Tibial nerve (tissue), 4 donors: Measurements from ENCODE around the gene NTM. TPM values are rescaled to one million over a fixed set of nuclear protein-coding genes. Genes with fewer than 3 reads are reported as not detected.

Source experiments
- DNase-seq, 2 donors: peaks; one replicate each; pipeline ENCODE4 v3.0.0-alpha.2; 2019; ENCODE audit warnings: low spot score in 2 of 2
- H3K27ac ChIP-seq, 4 donors: fragments of 200-600 bp; sonication (generic) in 3 of 4; one replicate each; pipeline ENCODE4 v1.5.1; 2017 to 2019; ENCODE audit warnings: mild to moderate bottlenecking in 1 of 4
- H3K27me3 ChIP-seq, 2 donors: fragments of 200-600 bp; sonication (generic) in 1 of 2; one replicate each; pipeline versions ENCODE4 v1.5.1 to v1.6.0; 2017 to 2019
- H3K36me3 ChIP-seq, 3 donors: fragments of 200-600 bp; sonication (generic); one replicate each; pipeline ENCODE4 v1.5.1; 2018 to 2019
- H3K4me1 ChIP-seq, 4 donors: fragments of 200-600 bp; sonication (generic) in 3 of 4; one replicate each; pipeline ENCODE4 v1.5.1; 2017 to 2019
- H3K4me3 ChIP-seq, 4 donors: fragments of 200-600 bp; sonication (generic) in 3 of 4; one replicate each; pipeline ENCODE4 v1.5.1; 2017 to 2019; ENCODE audit warnings: mild to moderate bottlenecking in 1 of 4, moderate library complexity in 1 of 4
- H3K9me3 ChIP-seq, 4 donors: fragments of 200-600 bp; sonication (generic) in 3 of 4; one replicate each; pipeline ENCODE4 v1.5.1; 2017 to 2019
- EP300 ChIP-seq, 2 donors: sonication (generic); formaldehyde crosslinking; IDR thresholded peaks; one replicate each; pipeline ENCODE4 v1.6.1; 2017; ENCODE audit warnings: antibody characterized with exemption in 2 of 2, mild to moderate bottlenecking in 1 of 2
- POLR2A ChIP-seq, 2 donors: fragments of 450-650 bp; IDR thresholded peaks; one replicate each; pipeline ENCODE4 v1.6.1; 2017; ENCODE audit warnings: antibody characterized with exemption in 2 of 2, mild to moderate bottlenecking in 2 of 2, moderate library complexity in 2 of 2
- WGBS, 2 donors: methylation state at CpG; one replicate each; pipeline ENCODE4 v1.1.5; 2018; 5-methylcytosine and 5-hydroxymethylcytosine counted together
- total RNA-seq, 4 donors: library from RNA; depleted of rRNA; stranded (reverse); fragments of >200 nt; gene quantifications; one replicate each; pipeline ENCODE4 v1.1.0, GENCODE V29; 2016
- TF ChIP-seq, protein P1 (sequence below), 5 experiments: fragments of 200-600 bp in 3 of 5; fragments of 450-650 bp in 2 of 5; sonication (generic) in 3 of 5; IDR thresholded peaks; one replicate each; pipeline ENCODE4 v1.5.1; 2016 to 2019; ENCODE audit warnings: antibody characterized with exemption in 5 of 5, mild to moderate bottlenecking in 3 of 5, moderate library complexity in 2 of 5

NTM gene
- total RNA-seq, 4 donors from 2014 or later: 3.7 to 11.4 (median 10.8) TPM

DNA sequence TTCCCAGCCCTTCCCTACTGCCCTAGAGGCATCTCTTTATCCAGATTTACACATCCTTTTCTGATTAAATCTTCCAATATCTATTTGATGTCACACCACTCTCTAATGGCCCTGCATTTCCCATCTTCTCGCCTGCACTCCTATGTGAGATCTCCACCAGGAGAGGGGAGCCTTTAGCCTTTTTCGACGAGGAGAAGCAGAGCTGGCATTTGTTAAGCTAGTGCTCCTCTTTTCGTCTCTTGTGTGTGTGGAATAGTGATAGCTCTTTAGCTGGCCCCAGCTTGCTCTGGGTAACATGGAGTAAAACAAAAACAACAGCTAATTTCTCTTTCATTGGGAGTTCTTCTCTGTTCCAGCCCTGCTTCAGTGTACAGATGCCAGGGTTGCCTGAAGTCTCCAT, 536.5 kb downstream of the NTM start:
- no peak for DNase-seq
- no peaks in the 10 kb centered on the region for H3K36me3 ChIP-seq
- WGBS, 2 donors: 40% methylated on average over 4 of the region's 4 CpGs
- no peaks in the 10 kb centered on the region for H3K9me3 ChIP-seq
- TF ChIP-seq POLR2A (IDR thresholded peaks at IDR 0.05) (no peak), EP300 (IDR thresholded peaks at IDR 0.05) (no peak)
- TF ChIP-seq, protein P1, sequence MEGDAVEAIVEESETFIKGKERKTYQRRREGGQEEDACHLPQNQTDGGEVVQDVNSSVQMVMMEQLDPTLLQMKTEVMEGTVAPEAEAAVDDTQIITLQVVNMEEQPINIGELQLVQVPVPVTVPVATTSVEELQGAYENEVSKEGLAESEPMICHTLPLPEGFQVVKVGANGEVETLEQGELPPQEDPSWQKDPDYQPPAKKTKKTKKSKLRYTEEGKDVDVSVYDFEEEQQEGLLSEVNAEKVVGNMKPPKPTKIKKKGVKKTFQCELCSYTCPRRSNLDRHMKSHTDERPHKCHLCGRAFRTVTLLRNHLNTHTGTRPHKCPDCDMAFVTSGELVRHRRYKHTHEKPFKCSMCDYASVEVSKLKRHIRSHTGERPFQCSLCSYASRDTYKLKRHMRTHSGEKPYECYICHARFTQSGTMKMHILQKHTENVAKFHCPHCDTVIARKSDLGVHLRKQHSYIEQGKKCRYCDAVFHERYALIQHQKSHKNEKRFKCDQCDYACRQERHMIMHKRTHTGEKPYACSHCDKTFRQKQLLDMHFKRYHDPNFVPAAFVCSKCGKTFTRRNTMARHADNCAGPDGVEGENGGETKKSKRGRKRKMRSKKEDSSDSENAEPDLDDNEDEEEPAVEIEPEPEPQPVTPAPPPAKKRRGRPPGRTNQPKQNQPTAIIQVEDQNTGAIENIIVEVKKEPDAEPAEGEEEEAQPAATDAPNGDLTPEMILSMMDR (IDR thresholded peaks at IDR 0.05): peak in 1 of 5 experiments; percentile 15
- H3K27me3 ChIP-seq: peaks cover 0 to 25% of the 10 kb centered on the region in 2 donors
- H3K27ac ChIP-seq: peak overlapping the region in 1 of 4 donors; percentile 10
- H3K4me1 ChIP-seq: peaks cover 0 to 30% (median 0%) of the 10 kb centered on the region in 4 donors
- H3K4me3 ChIP-seq: no peak overlapping the region

DNA sequence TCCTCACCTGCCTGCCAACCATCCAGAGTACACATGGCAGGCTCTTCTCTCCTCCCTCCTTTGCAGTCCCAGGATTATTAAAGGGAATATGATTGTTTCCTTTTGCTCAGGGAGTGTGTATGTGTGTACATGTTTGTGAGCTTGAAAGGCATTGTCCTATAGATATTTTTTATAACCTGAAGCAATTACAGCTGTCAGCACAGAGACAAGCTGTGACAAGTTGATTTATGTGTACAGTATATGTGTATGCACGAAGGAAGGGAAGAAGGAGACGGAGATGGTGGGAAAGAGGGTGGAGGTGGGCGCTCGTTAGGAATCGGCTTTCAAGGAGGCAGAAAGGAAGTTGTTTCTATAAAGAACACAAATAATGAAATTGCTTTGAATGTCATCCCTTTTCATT, 537.0 kb downstream of the NTM start:
- Histone ChIP-seq H3K27ac (peak overlapping the region in 1 of 4 donors; percentile 10), H3K4me3 (no peak overlapping the region), H3K9me3 (no peaks in the 10 kb centered on the region), H3K4me1 (peaks cover 0 to 33% (median 0%) of the 10 kb centered on the region in 4 donors), H3K36me3 (no peaks in the 10 kb centered on the region), H3K27me3 (peaks cover 0 to 29% of the 10 kb centered on the region in 2 donors)
- no peak for DNase-seq
- 82 to 90% methylated on average over 5 of the region's 5 CpGs for WGBS, 2 donors
- TF ChIP-seq, protein P1 (IDR thresholded peaks at IDR 0.05): no peak
- TF ChIP-seq EP300 (IDR thresholded peaks at IDR 0.05) (no peak), POLR2A (IDR thresholded peaks at IDR 0.05) (no peak)

DNA sequence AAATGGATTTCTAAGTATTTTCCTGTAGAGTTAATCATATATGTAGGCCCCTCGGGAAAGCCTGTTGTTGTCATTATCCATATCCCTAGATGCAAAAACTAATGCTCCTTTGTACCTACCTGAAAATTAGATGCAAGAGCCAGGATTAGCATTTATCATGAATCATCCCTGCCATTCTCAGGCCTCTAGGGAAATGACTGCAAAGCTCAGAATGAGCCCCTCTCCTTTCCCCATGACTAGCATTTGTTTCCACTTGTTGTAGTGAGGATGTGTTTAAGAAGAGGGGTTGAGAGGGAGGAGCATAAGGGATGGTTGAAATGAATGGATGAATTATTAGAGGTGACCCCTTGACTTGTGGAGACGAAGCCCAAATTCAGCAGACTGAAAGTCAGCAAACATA, 537.9 kb downstream of the NTM start:
- H3K9me3 ChIP-seq: no peaks in the 10 kb centered on the region
- peaks cover 0 to 30% of the 10 kb centered on the region in 2 donors for H3K27me3 ChIP-seq
- no peak for TF ChIP-seq EP300 (IDR thresholded peaks at IDR 0.05)
- TF ChIP-seq POLR2A (IDR thresholded peaks at IDR 0.05): no peak
- TF ChIP-seq, protein P1 (IDR thresholded peaks at IDR 0.05): no peak
- 50 to 66% methylated on average over 2 of the region's 2 CpGs for WGBS, 2 donors
- peak overlapping the region in 1 of 4 donors; percentile 49 for H3K27ac ChIP-seq
- H3K36me3 ChIP-seq: no peaks in the 10 kb centered on the region
- no peak overlapping the region for H3K4me3 ChIP-seq
- peaks cover 0 to 33% (median 0%) of the 10 kb centered on the region in 4 donors for H3K4me1 ChIP-seq
- no peak for DNase-seq

DNA sequence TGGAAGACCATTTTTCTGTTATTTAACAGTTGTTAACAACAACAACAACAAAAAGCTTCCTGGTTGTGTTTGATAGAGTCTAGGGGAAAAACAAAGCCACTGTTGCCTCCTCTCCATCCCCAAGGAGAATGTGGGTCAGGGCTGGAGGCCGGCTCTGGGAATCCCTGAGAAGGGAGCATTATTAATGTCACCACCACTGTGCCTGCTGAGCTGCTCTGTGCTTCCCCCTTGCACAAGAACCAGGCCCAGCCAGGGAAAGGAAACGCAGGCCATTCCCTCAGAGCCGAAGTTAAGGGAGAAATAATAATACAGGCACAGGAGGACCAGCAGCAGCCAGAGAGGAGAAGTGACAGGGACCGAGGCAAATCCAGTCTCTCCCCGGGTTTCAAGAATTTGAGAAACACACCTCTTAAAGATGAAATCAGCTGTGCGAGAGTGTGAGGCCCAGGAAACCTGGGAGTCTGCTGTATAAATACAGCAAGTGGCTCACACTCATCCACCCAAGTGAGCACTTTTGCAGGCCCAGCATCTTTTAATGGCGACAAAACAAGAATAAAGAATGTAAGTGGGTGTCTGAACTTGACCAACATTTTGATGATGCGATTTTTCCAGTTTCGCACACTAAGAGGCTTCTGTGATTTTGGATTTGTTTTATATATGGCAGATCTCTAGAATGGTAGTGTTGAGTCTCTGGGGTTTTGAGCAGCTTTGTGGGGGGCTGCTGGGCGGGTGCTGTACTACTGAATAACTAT, 539.2 kb downstream of the NTM start:
- no peaks in the 10 kb centered on the region for H3K36me3 ChIP-seq
- peaks cover 0 to 30% of the 10 kb centered on the region in 2 donors for H3K27me3 ChIP-seq
- WGBS, 2 donors: 56 to 67% methylated on average over 10 of the region's 10 CpGs
- H3K27ac ChIP-seq: peak overlapping the region in 3 of 4 donors; percentile 35 to 87 (median 49)
- H3K9me3 ChIP-seq: no peaks in the 10 kb centered on the region
- peak overlapping the region in 3 of 4 donors; percentile 4 to 63 (median 47) for H3K4me3 ChIP-seq
- TF ChIP-seq EP300 (IDR thresholded peaks at IDR 0.05) (no peak), POLR2A (IDR thresholded peaks at IDR 0.05) (no peak)
- TF ChIP-seq, protein P1 (IDR thresholded peaks at IDR 0.05): no peak
- H3K4me1 ChIP-seq: peaks cover 0 to 41% (median 0%) of the 10 kb centered on the region in 4 donors
- no peak for DNase-seq

DNA sequence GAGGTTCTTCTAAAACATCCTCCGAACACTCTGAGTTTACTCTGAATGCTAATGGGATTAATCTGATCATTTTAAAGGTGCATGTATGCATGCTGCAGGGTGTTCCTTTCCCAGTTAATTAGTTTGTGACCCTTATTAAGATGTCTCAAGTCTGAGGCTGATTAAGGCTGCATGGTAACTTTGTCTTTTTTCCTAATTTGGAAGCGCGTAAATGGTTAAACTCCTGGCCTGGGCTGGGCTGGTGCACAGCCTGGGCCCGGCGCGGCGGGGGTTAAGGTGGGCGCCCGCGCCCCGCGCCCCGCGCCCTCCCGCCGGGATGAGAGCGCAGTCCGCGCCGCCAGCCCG, 539.7 kb downstream of the NTM start:
- TF ChIP-seq POLR2A (IDR thresholded peaks at IDR 0.05) (no peak), EP300 (IDR thresholded peaks at IDR 0.05) (no peak)
- TF ChIP-seq, protein P1 (IDR thresholded peaks at IDR 0.05): no peak
- WGBS, 2 donors: 9 to 11% methylated on average over 7 to 8 of the region's 21 CpGs
- Histone ChIP-seq H3K4me1 (peaks cover 0 to 41% (median 0%) of the 10 kb centered on the region in 4 donors), H3K9me3 (no peaks in the 10 kb centered on the region), H3K4me3 (peak overlapping the region in 3 of 4 donors; percentile 4 to 63 (median 47)), H3K27me3 (peaks cover 0 to 30% of the 10 kb centered on the region in 2 donors), H3K36me3 (no peaks in the 10 kb centered on the region), H3K27ac (peak overlapping the region in 2 of 4 donors; percentile 51 to 87)
- no peak for DNase-seq
